Rectal smooth muscle tissue (tissue), 1 donor: Measurements from ENCODE around the gene CYGB.

Experiments
- H3K27ac ChIP-seq: one replicate; pipeline ENCODE4 v1.7.0; 2013; ENCODE audit warnings: low read depth, low read length, inconsistent platforms
- H3K27me3 ChIP-seq: one replicate; pipeline ENCODE4 v1.7.0; 2013; ENCODE audit warnings: low read length; ENCODE audit not compliant: control insufficient read depth, insufficient read depth
- H3K36me3 ChIP-seq: one replicate; pipeline ENCODE4 v1.7.0; 2013; ENCODE audit warnings: low read length; ENCODE audit not compliant: control insufficient read depth, insufficient read depth
- H3K4me1 ChIP-seq: one replicate; pipeline ENCODE4 v1.7.0; 2013; ENCODE audit warnings: low read length; ENCODE audit not compliant: control insufficient read depth, insufficient read depth
- H3K4me3 ChIP-seq: one replicate; pipeline ENCODE4 v1.7.0; 2013; ENCODE audit warnings: low read length
- H3K9ac ChIP-seq: one replicate; pipeline ENCODE4 v1.7.0; 2013; ENCODE audit warnings: low read length

CYGB gene

GRCh38 chr17:76478730-76479514, 58.6 kb downstream of the CYGB start:
- H3K4me1 ChIP-seq, result no peaks in the 10 kb centered on the region
- no peaks in the 10 kb centered on the region for H3K36me3 ChIP-seq
- no peak overlapping the region for H3K27ac ChIP-seq
- no peaks in the 10 kb centered on the region for H3K27me3 ChIP-seq
- no peak overlapping the region for H3K9ac ChIP-seq
- no peak overlapping the region for H3K4me3 ChIP-seq

GRCh38 chr17:76478097-76478496, 59.4 kb downstream of the CYGB start:
- H3K27me3 ChIP-seq, result no peaks in the 10 kb centered on the region
- no peak overlapping the region for H3K27ac ChIP-seq
- H3K9ac ChIP-seq, result no peak overlapping the region
- H3K36me3 ChIP-seq, result no peaks in the 10 kb centered on the region
- H3K4me3 ChIP-seq, result no peak overlapping the region
- no peaks in the 10 kb centered on the region for H3K4me1 ChIP-seq

GRCh38 chr17:76477576-76477975, 59.9 kb downstream of the CYGB start:
- Histone ChIP-seq H3K4me3 (no peak overlapping the region), H3K27ac (no peak overlapping the region), H3K27me3 (no peaks in the 10 kb centered on the region), H3K9ac (no peak overlapping the region), H3K4me1 (no peaks in the 10 kb centered on the region), H3K36me3 (no peaks in the 10 kb centered on the region)
